ENCODE data around the gene ADAM12.

ADAM12 gene

DNA sequence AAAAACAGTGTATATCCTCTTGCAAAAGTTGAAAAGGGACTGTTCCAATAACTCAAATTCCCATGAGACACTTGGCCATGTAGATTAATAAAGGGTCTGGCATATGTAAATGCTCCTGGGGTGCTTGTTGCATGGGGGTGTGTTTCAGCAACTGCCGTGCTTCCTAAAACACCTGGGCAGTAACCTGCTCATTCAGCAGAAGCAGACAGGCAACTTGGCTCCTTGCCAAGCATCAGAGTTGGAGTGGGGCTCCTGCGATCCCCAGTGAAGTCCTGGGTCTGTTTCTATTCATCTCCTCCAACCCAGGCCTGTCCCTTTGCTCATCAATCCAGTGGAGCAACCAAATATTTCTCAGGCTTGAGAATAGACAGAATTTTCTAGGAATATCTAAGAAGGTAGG is 42.2 kb upstream of the ADAM12 start:
- Histone ChIP-seq H3K27ac (no peak overlapping the region), H3K4me3 (no peak overlapping the region)
- TF ChIP-seq, protein P1, sequence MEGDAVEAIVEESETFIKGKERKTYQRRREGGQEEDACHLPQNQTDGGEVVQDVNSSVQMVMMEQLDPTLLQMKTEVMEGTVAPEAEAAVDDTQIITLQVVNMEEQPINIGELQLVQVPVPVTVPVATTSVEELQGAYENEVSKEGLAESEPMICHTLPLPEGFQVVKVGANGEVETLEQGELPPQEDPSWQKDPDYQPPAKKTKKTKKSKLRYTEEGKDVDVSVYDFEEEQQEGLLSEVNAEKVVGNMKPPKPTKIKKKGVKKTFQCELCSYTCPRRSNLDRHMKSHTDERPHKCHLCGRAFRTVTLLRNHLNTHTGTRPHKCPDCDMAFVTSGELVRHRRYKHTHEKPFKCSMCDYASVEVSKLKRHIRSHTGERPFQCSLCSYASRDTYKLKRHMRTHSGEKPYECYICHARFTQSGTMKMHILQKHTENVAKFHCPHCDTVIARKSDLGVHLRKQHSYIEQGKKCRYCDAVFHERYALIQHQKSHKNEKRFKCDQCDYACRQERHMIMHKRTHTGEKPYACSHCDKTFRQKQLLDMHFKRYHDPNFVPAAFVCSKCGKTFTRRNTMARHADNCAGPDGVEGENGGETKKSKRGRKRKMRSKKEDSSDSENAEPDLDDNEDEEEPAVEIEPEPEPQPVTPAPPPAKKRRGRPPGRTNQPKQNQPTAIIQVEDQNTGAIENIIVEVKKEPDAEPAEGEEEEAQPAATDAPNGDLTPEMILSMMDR (IDR thresholded peaks at IDR 0.05): no peak
- DNase-seq (ENCODE audit: low spot score): no peak

DNA sequence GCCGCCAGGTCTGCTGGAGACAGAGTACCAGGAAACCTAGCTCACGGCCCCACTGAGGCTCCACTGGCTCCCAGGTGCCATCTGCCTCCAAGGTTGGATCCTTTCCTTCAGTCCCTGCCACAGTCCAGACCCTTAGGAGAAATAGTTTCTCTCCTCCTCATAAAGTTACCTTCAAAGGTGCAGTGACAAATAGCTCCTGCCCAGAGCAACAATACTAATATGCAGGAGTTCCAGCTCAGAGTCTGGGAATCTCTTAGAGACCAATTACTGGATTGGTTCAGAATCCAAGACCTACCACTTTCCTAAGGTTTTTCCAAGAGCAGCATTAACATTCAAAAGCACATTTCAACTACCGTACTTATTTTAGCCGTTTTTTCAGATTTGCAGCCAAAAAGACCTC is 41.0 kb upstream of the ADAM12 start:
- H3K27ac ChIP-seq: no peak overlapping the region
- TF ChIP-seq, protein P1 (IDR thresholded peaks at IDR 0.05): no peak
- H3K4me3 ChIP-seq: no peak overlapping the region
- no peak for DNase-seq (ENCODE audit: low spot score)

DNA sequence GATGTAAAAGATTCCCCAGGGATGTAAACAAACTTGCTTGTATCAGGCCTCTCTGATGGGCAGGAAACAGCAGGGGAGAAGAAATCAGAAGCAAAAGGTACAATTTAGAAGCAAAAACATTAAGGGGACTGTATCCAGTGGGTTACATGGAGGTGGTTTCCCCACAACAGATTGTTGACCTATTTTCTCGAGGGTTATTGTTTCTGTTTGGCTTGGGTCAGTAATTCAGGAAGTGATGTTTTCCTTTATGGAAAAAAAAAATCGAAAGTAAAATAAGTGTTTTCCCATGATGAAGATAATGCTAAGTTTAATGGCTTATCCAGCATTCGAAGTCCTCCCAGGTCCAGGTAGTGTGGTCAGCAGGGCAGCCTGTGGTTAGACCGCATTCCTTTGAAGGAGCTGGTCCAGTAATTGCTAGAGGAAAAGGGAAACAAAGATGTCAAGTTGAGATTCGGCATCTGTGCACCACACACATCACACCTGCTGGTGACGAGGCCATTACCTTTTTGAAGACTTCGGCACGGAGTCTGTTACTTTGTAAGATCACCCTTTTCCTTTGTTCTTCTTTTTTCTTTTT is 37.3 kb upstream of the ADAM12 start:
- Histone ChIP-seq H3K4me3 (no peak overlapping the region), H3K27ac (no peak overlapping the region)
- TF ChIP-seq, protein P1 (IDR thresholded peaks at IDR 0.05): no peak
- DNase-seq (ENCODE audit: low spot score): no peak

DNA sequence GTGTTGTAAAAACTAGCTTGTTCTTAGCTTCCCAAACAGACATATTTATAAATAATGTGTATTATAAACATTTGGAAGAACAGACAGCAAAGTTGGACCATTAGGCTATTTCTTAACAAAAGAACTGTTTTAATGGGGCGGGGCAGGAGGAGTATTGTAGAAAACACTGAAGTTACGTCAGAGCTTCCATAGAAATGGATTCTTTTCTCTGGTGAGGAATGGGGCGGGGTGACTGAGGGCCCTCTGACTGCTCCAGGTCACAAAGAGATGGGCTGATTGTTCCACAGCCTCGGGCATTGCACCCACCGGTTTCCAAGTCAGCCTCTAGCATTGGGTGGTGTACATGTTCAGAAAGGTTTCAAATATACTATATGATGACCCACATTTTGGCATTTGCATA is 36.8 kb upstream of the ADAM12 start:
- TF ChIP-seq, protein P1 (IDR thresholded peaks at IDR 0.05): no peak
- H3K27ac ChIP-seq: no peak overlapping the region
- no peak for DNase-seq (ENCODE audit: low spot score)

DNA sequence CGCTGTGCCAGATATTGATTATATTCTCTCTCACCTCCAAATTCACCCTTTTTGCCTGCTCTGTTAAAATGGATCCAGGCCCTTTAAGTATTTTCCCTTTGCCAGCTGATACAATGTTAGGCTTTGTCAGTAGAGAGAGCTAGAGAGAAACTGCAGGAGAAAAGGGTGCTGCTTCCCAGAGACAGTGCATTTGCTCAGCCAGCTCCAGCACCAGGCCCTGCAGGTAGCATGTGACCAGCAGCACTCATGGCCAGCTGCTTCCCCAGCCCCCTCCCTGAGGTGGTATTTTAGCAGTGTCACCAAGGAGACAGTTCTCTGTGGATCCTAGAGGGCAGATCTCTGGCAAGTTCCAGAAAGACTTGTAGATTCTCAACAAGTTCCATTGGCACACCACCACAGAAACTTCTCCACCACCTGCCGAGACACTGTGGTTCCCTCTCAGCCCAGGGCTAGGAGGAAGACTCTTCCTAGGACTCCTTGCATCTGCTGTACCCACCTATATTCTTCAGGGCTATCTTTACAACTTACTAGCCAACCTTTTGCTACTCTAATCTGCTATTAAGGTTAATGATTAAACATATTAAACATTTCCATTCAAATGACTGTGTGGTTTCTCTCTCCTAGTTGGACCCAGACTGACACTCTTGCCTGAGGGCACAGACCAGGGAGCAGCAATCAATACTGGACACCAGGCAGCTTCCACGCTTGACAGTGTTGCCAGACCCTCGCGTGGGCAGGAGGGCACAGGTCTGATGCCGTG is 35.6 kb upstream of the ADAM12 start:
- H3K4me3 ChIP-seq: no peak overlapping the region
- no peak for DNase-seq (ENCODE audit: low spot score)
- TF ChIP-seq, protein P1 (IDR thresholded peaks at IDR 0.05): no peak
- no peak overlapping the region for H3K27ac ChIP-seq

More for the DNA sequence above, 36.8 kb upstream of the ADAM12 start:
- H3K4me3 ChIP-seq: no peak overlapping the region

DNA sequence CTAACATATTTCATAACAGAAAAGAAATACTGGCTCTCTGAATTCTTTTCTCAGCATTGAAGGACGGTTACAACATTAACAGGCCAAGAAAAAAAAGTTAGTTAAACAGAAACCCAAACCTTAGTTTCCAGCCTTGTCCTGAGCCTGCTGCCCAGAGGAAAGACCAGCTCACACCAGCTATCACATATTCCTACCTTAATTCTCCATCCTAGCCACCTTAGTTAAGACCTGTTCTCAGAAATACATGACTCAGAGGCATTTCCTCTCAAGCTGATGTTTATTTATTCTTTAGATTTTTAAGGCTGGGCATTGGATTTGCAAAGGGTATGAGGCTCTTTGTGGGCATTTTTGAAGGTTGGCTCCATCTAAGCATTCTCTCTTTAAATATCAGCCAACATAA is 34.3 kb upstream of the ADAM12 start:
- H3K27ac ChIP-seq: no peak overlapping the region

More for the DNA sequence above, 34.3 kb upstream of the ADAM12 start:
- DNase-seq (ENCODE audit: low spot score): no peak
- TF ChIP-seq, protein P1 (IDR thresholded peaks at IDR 0.05): no peak
- no peak overlapping the region for H3K4me3 ChIP-seq

Data from coronary artery (tissue), 2 donors.